ENCODE results near the gene RNF32. TPM values are rescaled to one million over a fixed set of nuclear protein-coding genes. Genes with fewer than 3 reads are reported as not detected.
A peak's percentile ranks its signal among the peaks of the same experiment; 100 is the strongest.

The RNF32 gene
- total RNA-seq (0.81 TPM), polyA plus RNA-seq (1 to 10 TPM; 1.4 to 5.4 (median 1.7) TPM)

DNA sequence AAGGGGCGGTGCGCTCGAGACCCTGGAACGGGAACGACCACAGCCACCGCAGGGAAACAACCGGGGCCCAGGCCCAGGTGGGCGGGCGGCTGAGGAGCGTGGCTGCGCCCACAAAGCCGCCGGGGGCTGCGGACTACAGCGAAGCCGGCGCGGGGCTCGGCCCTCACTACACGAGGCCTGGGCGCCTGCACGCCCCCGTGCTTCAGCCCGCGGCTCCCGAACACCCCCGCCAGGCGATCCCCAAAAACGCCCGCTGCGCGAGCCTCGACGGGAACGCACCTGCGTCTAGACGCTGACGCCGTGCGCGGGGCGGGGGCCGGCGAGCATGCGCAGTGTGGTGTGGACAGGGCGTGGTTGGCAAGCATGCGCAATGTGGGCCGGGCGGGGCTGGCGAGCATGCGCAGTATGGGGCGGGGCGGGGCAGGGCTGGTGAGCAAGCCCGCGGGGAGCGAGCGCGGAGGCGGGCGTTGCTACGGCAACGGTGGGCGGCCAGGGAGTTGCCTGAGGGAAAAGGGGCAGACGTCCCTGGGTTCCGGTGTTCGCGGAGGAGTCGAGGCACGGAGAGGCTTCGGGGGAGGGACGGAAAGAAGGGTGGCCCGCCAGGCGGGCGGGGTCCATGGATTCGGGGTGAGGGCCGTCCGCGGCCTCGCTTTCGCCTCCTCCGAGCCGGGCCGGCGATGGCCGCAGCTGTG is at the start of gene RNF32:
Gene RNF32 (plus strand): TSS at position 518 of the 692 bp plus-strand sequence. CDS start 3,104 bp downstream, outside the sequence.
- H3K36me3 ChIP-seq (ENCODE audit: control insufficient read depth, insufficient read depth, low read length), result no peaks in the 10 kb centered on the region
- Mint-ChIP-seq H3K27ac (peak within 1 kb of the TSS; percentile 88 to 97 (median 93)), H3K9me3 (peaks cover 0 to 7% (median 4%) of the 10 kb centered on the region in 7 donors), H3K36me3 (no peaks in the 10 kb centered on the region), H3K4me3 (peak within 1 kb of the TSS; percentile 89 to 97 (median 90)), H3K27me3 (peaks cover 14% of the 10 kb centered on the region), H3K4me1 (peaks cover 16 to 32% (median 17%) of the 10 kb centered on the region in 4 donors)
- peak within 1 kb of the TSS; percentile 92 for H3K27ac ChIP-seq (ENCODE audit: insufficient read depth, low read length, poor library complexity, severe bottlenecking)
- no peaks in the 10 kb centered on the region for H3K9me3 ChIP-seq (ENCODE audit: control insufficient read depth in 2 of 2, low read length in 2 of 2)
- DNase-seq (peak; percentile 91 to 97 (median 94)), ATAC-seq (ENCODE audit: low read depth in 2 of 2) (peak; percentile 79 to 81)
- H3K4me3 ChIP-seq (ENCODE audit: low read depth, low read length), result peak within 1 kb of the TSS; percentile 66
- peaks cover 4% of the 10 kb centered on the region for H3K27me3 ChIP-seq (ENCODE audit: control insufficient read depth, insufficient read depth, low read length)
- peaks cover 18% of the 10 kb centered on the region for H3K4me1 ChIP-seq (ENCODE audit: control insufficient read depth, insufficient read depth, low read length, poor library complexity, severe bottlenecking)

DNA sequence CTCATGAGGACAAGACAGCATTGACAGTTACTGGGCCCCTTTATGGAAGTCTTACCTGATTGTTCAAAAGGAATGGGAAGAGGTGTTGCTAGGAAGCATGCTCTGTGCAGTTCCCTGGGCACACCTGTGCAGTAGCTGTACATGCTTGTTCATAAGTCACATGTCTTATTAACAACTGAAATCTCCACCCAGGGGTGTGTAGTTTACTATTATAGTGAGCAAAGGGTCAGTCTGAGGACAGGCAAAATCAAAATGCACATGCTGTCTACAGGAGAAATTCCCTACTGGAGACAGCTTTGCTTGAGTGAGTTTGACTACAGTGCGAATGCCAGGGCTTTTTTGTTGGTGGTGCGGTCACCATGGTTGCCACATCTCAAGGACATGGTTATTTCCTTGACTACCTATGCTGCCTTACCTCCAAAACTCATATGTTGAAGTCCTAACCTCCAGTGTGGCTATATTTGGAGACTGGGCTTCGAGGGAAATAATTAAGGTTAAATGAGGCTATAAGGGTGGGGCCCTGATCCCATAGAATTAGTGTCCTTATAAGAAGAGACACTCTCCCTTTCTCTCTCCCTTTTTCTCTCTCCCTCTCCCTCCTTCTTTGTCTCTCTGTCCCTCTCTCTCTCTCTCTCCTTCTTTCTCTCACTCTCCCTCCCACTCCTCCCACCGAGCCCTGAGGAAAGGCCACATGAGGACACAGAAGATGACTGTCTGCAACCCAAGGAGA is 48.3 kb upstream of the RNF32 start:
- Mint-ChIP-seq H3K27me3 (peaks cover 17% of the 10 kb centered on the region), H3K27ac (no peak overlapping the region), H3K9me3 (peaks cover 0 to 16% (median 4%) of the 10 kb centered on the region in 7 donors), H3K4me1 (no peaks in the 10 kb centered on the region), H3K4me3 (no peak overlapping the region), H3K36me3 (no peaks in the 10 kb centered on the region)
- Histone ChIP-seq H3K4me1 (ENCODE audit: control insufficient read depth, insufficient read depth, low read length, poor library complexity, severe bottlenecking) (no peaks in the 10 kb centered on the region), H3K9me3 (ENCODE audit: control insufficient read depth in 2 of 2, low read length in 2 of 2) (peaks cover 0 to 7% of the 10 kb centered on the region in 2 experiments), H3K4me3 (ENCODE audit: low read depth, low read length) (no peak overlapping the region), H3K27ac (ENCODE audit: insufficient read depth, low read length, poor library complexity, severe bottlenecking) (no peak overlapping the region), H3K27me3 (ENCODE audit: control insufficient read depth, insufficient read depth, low read length) (peaks cover 5% of the 10 kb centered on the region), H3K36me3 (ENCODE audit: control insufficient read depth, insufficient read depth, low read length) (no peaks in the 10 kb centered on the region)
- DNase-seq (no peak), ATAC-seq (ENCODE audit: low read depth in 2 of 2) (no peak)

DNA sequence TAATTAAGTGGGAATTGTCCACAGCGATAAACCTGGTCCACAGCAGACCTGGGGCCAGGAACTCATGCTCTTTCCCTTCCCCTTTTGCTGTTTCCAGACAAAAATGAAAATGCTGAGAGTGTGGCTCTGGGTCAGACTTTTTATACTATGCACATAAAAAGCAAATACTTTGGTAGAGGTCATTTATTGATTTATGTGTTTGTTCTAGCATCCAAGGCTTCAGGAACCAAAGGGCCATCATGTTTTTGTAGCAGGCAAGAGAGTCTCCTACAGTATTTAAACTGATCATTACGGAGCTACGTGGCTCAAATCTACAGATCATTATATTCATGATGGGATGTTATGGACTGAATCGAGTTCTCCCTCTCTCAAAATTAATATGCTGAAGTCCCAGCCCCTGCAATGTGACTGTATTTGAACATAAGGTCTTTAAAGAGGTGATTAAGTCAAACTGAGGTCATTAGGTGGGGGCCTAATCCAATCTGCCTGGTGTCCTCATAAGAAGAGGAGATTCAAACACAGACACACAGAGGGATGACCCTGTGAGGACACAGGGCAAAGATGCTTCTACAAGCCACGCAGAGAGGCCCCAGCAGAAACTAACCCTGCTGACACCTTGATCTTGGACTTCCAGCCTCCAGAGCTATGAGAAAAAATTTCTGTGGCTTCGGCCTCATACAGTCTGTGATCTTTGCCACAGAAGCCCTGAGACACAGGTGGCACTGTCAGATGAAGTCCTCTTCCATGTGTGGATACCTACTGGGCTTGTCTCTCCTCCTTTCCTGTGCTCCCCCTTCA is 46.1 kb upstream of the RNF32 start:
- Mint-ChIP-seq H3K4me1 (no peaks in the 10 kb centered on the region), H3K27me3 (peaks cover 16% of the 10 kb centered on the region), H3K4me3 (no peak overlapping the region), H3K9me3 (peaks cover 0 to 16% (median 4%) of the 10 kb centered on the region in 7 donors), H3K27ac (no peak overlapping the region), H3K36me3 (no peaks in the 10 kb centered on the region)
- Histone ChIP-seq H3K9me3 (ENCODE audit: control insufficient read depth in 2 of 2, low read length in 2 of 2) (peaks cover 0 to 7% of the 10 kb centered on the region in 2 experiments), H3K27ac (ENCODE audit: insufficient read depth, low read length, poor library complexity, severe bottlenecking) (no peak overlapping the region), H3K27me3 (ENCODE audit: control insufficient read depth, insufficient read depth, low read length) (peaks cover 3% of the 10 kb centered on the region), H3K36me3 (ENCODE audit: control insufficient read depth, insufficient read depth, low read length) (no peaks in the 10 kb centered on the region), H3K4me1 (ENCODE audit: control insufficient read depth, insufficient read depth, low read length, poor library complexity, severe bottlenecking) (no peaks in the 10 kb centered on the region), H3K4me3 (ENCODE audit: low read depth, low read length) (no peak overlapping the region)
- ATAC-seq (ENCODE audit: low read depth in 2 of 2) (no peak), DNase-seq (no peak)

DNA sequence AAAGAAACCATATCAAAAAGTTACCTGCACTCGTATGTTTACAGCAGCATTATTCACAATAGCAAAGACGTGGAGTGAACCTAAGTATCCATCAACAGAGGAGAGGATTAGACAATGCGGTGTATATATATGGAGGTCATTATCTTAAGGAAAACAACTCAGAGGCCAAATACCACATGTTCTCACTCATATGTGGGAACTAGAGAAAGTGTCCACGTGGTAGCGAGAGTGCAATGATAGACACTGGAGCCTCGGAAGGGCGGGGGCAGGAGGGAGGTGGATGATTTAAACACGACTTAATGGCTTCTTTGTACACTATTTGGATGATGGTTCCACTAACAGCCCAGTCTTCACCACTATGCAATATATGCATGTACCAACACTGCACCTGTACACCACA is 40.1 kb upstream of the RNF32 start:
- no peaks in the 10 kb centered on the region for H3K36me3 Mint-ChIP-seq
- H3K9me3 Mint-ChIP-seq, result peaks cover 0 to 3% (median 0%) of the 10 kb centered on the region in 7 donors
- H3K4me3 Mint-ChIP-seq, result no peak overlapping the region
- Histone ChIP-seq H3K4me1 (ENCODE audit: control insufficient read depth, insufficient read depth, low read length, poor library complexity, severe bottlenecking) (no peaks in the 10 kb centered on the region), H3K4me3 (ENCODE audit: low read depth, low read length) (no peak overlapping the region), H3K27me3 (ENCODE audit: control insufficient read depth, insufficient read depth, low read length) (peaks cover 1% of the 10 kb centered on the region), H3K36me3 (ENCODE audit: control insufficient read depth, insufficient read depth, low read length) (no peaks in the 10 kb centered on the region), H3K9me3 (ENCODE audit: control insufficient read depth in 2 of 2, low read length in 2 of 2) (no peaks in the 10 kb centered on the region), H3K27ac (ENCODE audit: insufficient read depth, low read length, poor library complexity, severe bottlenecking) (no peak overlapping the region)
- ATAC-seq (ENCODE audit: low read depth in 2 of 2), result no peak
- no peak overlapping the region for H3K27ac Mint-ChIP-seq
- no peaks in the 10 kb centered on the region for H3K4me1 Mint-ChIP-seq
- DNase-seq, result no peak
- H3K27me3 Mint-ChIP-seq, result peaks cover 19% of the 10 kb centered on the region

DNA sequence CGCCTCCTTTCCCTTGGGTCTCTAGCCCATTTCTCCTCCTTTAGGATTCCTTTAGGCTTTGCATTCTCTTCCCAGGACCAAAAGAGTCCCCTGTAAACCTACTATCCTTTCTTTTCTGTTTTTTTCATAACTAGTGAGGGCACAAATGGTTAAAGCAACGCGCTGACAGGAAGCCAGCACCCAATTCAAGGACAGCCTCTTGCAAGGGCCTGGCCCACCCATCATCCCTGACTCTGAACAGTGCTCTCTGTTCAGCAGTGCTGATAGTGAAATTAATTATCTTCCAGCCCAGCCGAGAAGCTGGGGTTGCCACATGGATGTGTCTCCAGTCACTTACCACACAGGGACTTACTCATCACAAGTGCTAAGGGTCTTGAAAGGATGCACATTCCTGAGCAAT is 38.3 kb upstream of the RNF32 start:
- Mint-ChIP-seq H3K27ac (no peak overlapping the region), H3K27me3 (peaks cover 26% of the 10 kb centered on the region), H3K4me1 (peaks cover 0 to 2% (median 0%) of the 10 kb centered on the region in 4 donors), H3K36me3 (no peaks in the 10 kb centered on the region), H3K9me3 (peaks cover 0 to 3% (median 0%) of the 10 kb centered on the region in 7 donors), H3K4me3 (no peak overlapping the region)
- Histone ChIP-seq H3K4me1 (ENCODE audit: control insufficient read depth, insufficient read depth, low read length, poor library complexity, severe bottlenecking) (peaks cover 4% of the 10 kb centered on the region), H3K9me3 (ENCODE audit: control insufficient read depth in 2 of 2, low read length in 2 of 2) (no peaks in the 10 kb centered on the region), H3K27ac (ENCODE audit: insufficient read depth, low read length, poor library complexity, severe bottlenecking) (no peak overlapping the region), H3K4me3 (ENCODE audit: low read depth, low read length) (no peak overlapping the region), H3K36me3 (ENCODE audit: control insufficient read depth, insufficient read depth, low read length) (no peaks in the 10 kb centered on the region), H3K27me3 (ENCODE audit: control insufficient read depth, insufficient read depth, low read length) (no peaks in the 10 kb centered on the region)
- no peak for ATAC-seq (ENCODE audit: low read depth in 2 of 2)
- no peak for DNase-seq

DNA sequence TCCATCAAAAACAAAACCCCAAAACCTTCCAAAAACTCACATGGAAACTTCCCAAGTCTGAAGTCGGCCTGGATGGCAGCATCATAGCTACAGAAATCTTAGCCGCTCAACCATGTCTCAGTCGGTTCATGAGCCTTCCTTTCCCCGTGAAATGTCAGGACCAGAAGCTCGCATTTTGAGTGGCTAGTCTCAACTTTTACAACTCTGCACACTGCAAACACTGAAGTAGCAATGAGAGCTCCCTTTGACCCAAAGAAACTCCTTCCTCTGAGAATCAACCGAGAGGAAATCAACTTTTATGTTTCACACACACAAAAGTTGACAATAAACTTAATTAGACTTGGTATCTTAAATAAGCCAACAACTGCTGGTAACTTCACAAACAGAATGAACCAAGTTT is 37.6 kb upstream of the RNF32 start:
- Mint-ChIP-seq H3K4me3 (no peak overlapping the region), H3K9me3 (peaks cover 0 to 3% (median 0%) of the 10 kb centered on the region in 7 donors), H3K36me3 (no peaks in the 10 kb centered on the region), H3K4me1 (peaks cover 0 to 4% (median 0%) of the 10 kb centered on the region in 4 donors), H3K27me3 (peaks cover 26% of the 10 kb centered on the region), H3K27ac (peak overlapping the region in 1 of 3 donors; percentile 49)
- DNase-seq (no peak), ATAC-seq (ENCODE audit: low read depth in 2 of 2) (no peak)
- Histone ChIP-seq H3K27ac (ENCODE audit: insufficient read depth, low read length, poor library complexity, severe bottlenecking) (no peak overlapping the region), H3K9me3 (ENCODE audit: control insufficient read depth in 2 of 2, low read length in 2 of 2) (no peaks in the 10 kb centered on the region), H3K4me1 (ENCODE audit: control insufficient read depth, insufficient read depth, low read length, poor library complexity, severe bottlenecking) (peaks cover 10% of the 10 kb centered on the region), H3K4me3 (ENCODE audit: low read depth, low read length) (no peak overlapping the region), H3K27me3 (ENCODE audit: control insufficient read depth, insufficient read depth, low read length) (no peaks in the 10 kb centered on the region), H3K36me3 (ENCODE audit: control insufficient read depth, insufficient read depth, low read length) (no peaks in the 10 kb centered on the region)

DNA sequence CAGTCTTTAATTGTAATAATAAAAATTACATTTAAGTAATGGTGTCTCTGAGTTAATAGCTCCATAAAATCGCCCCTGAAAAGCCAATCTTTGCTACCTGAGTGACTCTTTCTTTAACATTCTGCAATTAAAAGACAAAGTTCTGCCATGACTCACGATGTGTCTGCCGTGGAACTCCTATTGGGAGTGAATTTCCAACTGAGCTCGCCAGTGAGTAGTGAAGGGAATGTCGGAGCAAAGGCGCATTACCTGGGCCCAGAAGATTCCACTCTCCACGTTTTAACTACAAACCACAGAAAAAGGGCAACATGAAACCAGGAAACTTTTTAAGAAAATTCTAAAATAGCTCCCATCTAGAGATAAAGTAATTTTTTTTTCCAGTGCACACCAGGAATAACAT is 36.9 kb upstream of the RNF32 start:
- Histone ChIP-seq H3K27ac (ENCODE audit: insufficient read depth, low read length, poor library complexity, severe bottlenecking) (no peak overlapping the region), H3K4me3 (ENCODE audit: low read depth, low read length) (no peak overlapping the region), H3K4me1 (ENCODE audit: control insufficient read depth, insufficient read depth, low read length, poor library complexity, severe bottlenecking) (peaks cover 10% of the 10 kb centered on the region), H3K36me3 (ENCODE audit: control insufficient read depth, insufficient read depth, low read length) (no peaks in the 10 kb centered on the region), H3K27me3 (ENCODE audit: control insufficient read depth, insufficient read depth, low read length) (no peaks in the 10 kb centered on the region), H3K9me3 (ENCODE audit: control insufficient read depth in 2 of 2, low read length in 2 of 2) (no peaks in the 10 kb centered on the region)
- Mint-ChIP-seq H3K4me3 (no peak overlapping the region), H3K4me1 (peaks cover 0 to 8% (median 3%) of the 10 kb centered on the region in 4 donors), H3K27me3 (peaks cover 31% of the 10 kb centered on the region), H3K36me3 (no peaks in the 10 kb centered on the region), H3K27ac (no peak overlapping the region), H3K9me3 (no peaks in the 10 kb centered on the region)
- no peak for ATAC-seq (ENCODE audit: low read depth in 2 of 2)
- DNase-seq, result no peak
